ENCODE data around the gene TMEM97. TPM values are rescaled to one million over a fixed set of nuclear protein-coding genes. Genes with fewer than 3 reads are reported as not detected.

Gene TMEM97
- total and polyA plus RNA-seq, 9 of the 15 experiments (the other 6 are each of a cell fraction or from before 2014, with no cell fraction given), result 34.6 to 121 (median 76.0) TPM

GRCh38 chr17:28346746-28347246 lies 27.8 kb downstream of the TMEM97 start:
- Histone ChIP-seq H3K9me3 (replicated peaks; ENCODE audit: control insufficient read depth, insufficient read depth, low read depth, low read length) (no peaks in the 10 kb centered on the region), H3K9ac (ENCODE audit: insufficient read depth in 1 of 2, low read depth in 2 of 2, low read length in 2 of 2) (no peak overlapping the region), H3K36me3 (ENCODE audit: control insufficient read depth, insufficient read depth, low read length) (peaks cover 92% of the 10 kb centered on the region), H4K20me1 (replicated peaks; ENCODE audit: control insufficient read depth, insufficient read depth, low read length) (no peaks in the 10 kb centered on the region; the same call in none of the 2 replicates), H3K9me1 (ENCODE audit: control insufficient read depth, insufficient read depth, low read length) (peaks cover 2% of the 10 kb centered on the region), H3K27me3 (ENCODE audit: control insufficient read depth in 2 of 2, insufficient read depth in 2 of 2, low read length in 2 of 2) (no peaks in the 10 kb centered on the region), H3K79me2 (ENCODE audit: control insufficient read depth, insufficient read depth, low read length) (no peaks in the 10 kb centered on the region), H3K4me3 (no peak overlapping the region), H3K4me1 (replicated peaks in 1 of 2; ENCODE audit: control insufficient read depth in 2 of 2, insufficient read depth in 2 of 2, low read length in 2 of 2) (peaks cover 0 to 3% of the 10 kb centered on the region in 2 experiments; a peak in 1 of 5 replicates), H3K27ac (ENCODE audit: extremely low read depth, low read depth, low read length) (no peak overlapping the region), H3K4me2 (ENCODE audit: insufficient read depth, low read length) (no peak overlapping the region), H2AFZ (ENCODE audit: low read depth, low read length) (no peak overlapping the region)
- ATAC-seq (peak; percentile 73), FAIRE-seq (peak; percentile 75), DNase-seq (ENCODE audit: extremely low read depth in 1 of 4, low spot score in 3 of 4) (peak; percentile 32 to 57 (median 40))
- in situ Hi-C loops (cut with MboI) (no loop called here), intact Hi-C loops (cut with micrococcal nuclease) (no loop called here)
- WGBS (ENCODE audit: insufficient coverage, low coverage, missing lambda C conversion rate), result 67% methylated on average over 7 of the region's 7 CpGs
- CTCF ChIA-PET (ENCODE audit: low intra/inter-chr PET ratio), result interaction anchor here (0.5 kb wide), 1 partner anchor 580 kb away, joined by 5 read pairs; no protein-coding TSS in a partner anchor
- POLR2A ChIA-PET, result interaction anchor here (0.7 to 4.2 kb wide), 5 partner anchors 10 to 1055 kb away, joined by 3 to 44 read pairs (median 4); partner anchors contain the start of genes IFT20, POLDIP2 and TNFAIP1
- TSS peak; percentile 24 for BruUV-seq (replicated peaks)
- TF ChIP-seq CBX5 (IDR thresholded peaks at IDR 0.05; ENCODE audit: borderline replicate concordance, low read depth) (no peak), KDM4B (IDR thresholded peaks at IDR 0.05; ENCODE audit: borderline replicate concordance in 2 of 2, low read depth in 1 of 2) (no peak), CTCFL (IDR thresholded peaks at IDR 0.05; ENCODE audit: borderline replicate concordance, insufficient read depth, low read depth, low read length, poor library complexity, severe bottlenecking) (no peak), ZNF184 (CRISPR knock-in tag; IDR thresholded peaks at IDR 0.05) (no peak), ZNF583 (CRISPR knock-in tag; IDR thresholded peaks at IDR 0.05) (no peak), SMARCC2 (IDR thresholded peaks at IDR 0.05; ENCODE audit: low read depth) (no peak), PHF21A (IDR thresholded peaks at IDR 0.05; ENCODE audit: borderline replicate concordance, low read depth) (peak; percentile 74; the same call in 1 of the 2 replicates), ATF2 (CRISPR knock-in tag; IDR thresholded peaks at IDR 0.05) (no peak), FOXK2 (conservative IDR thresholded peaks at IDR 0.05 in 1 of 2, IDR thresholded peaks at IDR 0.05 in 1 of 2; ENCODE audit: low read depth in 2 of 2) (peak; percentile 40 to 71; a peak in 3 of 4 replicates), ZSCAN29 (IDR thresholded peaks at IDR 0.05) (no peak), PHB (CRISPR knock-in tag; IDR thresholded peaks at IDR 0.05) (no peak), ZNF592 (IDR thresholded peaks at IDR 0.05) (peak; percentile 30; the same call in 1 of the 2 replicates), MNT (conservative IDR thresholded peaks at IDR 0.05) (no peak)

Measured in K562 (cell line).